ENCODE results near the gene TYSND1. TPM values are rescaled to one million over a fixed set of nuclear protein-coding genes. Genes with fewer than 3 reads are reported as not detected.

The TYSND1 gene
- total RNA-seq, 1 donor from 2014 or later, result 17.5 TPM

DNA sequence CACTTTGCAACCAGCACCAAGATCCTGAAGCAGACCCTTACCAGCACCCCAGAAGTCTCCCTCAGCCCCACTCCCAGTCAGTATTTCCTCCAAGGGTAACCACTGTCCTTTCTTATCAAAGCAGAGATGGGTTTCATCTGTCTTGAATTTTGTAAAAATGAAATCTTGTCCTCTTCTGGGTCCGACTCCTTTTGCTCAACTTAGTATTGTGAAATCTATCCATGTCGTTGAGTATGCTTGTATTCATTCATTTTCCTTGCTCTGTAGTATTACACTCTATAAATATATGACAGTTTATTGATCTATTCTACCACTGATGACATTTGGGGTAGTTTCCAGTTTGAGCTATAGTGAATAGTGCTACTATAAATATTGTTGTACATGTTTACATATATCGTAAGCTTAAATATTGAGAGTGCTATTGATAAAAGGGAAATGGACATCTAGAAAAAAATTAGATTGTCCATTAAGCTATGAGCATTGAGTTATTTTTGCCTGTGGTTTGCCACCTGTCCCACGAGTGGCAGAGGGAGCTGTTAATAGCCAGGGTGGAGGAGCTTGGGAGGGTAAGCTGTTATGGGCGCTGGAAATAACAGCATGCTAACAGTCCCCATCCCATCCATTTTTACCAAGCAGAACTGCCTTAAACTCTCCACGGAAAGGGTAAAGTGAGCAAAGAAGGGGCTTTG, 50.3 kb downstream of the TYSND1 start:
- H3K4me1 Mint-ChIP-seq (ENCODE audit: unreplicated experiment), result peaks cover 3% of the 10 kb centered on the region
- H3K36me3 Mint-ChIP-seq, result peaks cover 59% of the 10 kb centered on the region
- TF ChIP-seq, protein P1, sequence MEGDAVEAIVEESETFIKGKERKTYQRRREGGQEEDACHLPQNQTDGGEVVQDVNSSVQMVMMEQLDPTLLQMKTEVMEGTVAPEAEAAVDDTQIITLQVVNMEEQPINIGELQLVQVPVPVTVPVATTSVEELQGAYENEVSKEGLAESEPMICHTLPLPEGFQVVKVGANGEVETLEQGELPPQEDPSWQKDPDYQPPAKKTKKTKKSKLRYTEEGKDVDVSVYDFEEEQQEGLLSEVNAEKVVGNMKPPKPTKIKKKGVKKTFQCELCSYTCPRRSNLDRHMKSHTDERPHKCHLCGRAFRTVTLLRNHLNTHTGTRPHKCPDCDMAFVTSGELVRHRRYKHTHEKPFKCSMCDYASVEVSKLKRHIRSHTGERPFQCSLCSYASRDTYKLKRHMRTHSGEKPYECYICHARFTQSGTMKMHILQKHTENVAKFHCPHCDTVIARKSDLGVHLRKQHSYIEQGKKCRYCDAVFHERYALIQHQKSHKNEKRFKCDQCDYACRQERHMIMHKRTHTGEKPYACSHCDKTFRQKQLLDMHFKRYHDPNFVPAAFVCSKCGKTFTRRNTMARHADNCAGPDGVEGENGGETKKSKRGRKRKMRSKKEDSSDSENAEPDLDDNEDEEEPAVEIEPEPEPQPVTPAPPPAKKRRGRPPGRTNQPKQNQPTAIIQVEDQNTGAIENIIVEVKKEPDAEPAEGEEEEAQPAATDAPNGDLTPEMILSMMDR (conservative IDR thresholded peaks at IDR 0.05), result no peak
- no peak overlapping the region for H3K4me3 Mint-ChIP-seq
- H3K9me3 Mint-ChIP-seq, result no peaks in the 10 kb centered on the region
- H3K27ac Mint-ChIP-seq, result no peak overlapping the region
- DNase-seq (ENCODE audit: extremely low spot score, unreplicated experiment), result no peak
- H3K27me3 Mint-ChIP-seq, result no peaks in the 10 kb centered on the region

- H3K27me3 Mint-ChIP-seq, result no peaks in the 10 kb centered on the region
- H3K4me1 Mint-ChIP-seq (ENCODE audit: unreplicated experiment), result peaks cover 3% of the 10 kb centered on the region
- H3K27ac Mint-ChIP-seq, result no peak overlapping the region
- no peaks in the 10 kb centered on the region for H3K9me3 Mint-ChIP-seq
- TF ChIP-seq, protein P1 (conservative IDR thresholded peaks at IDR 0.05), result no peak
- no peak overlapping the region for H3K4me3 Mint-ChIP-seq
- DNase-seq (ENCODE audit: extremely low spot score, unreplicated experiment), result no peak
- H3K36me3 Mint-ChIP-seq, result peaks cover 57% of the 10 kb centered on the region
Observed at GRCh38 chr10:70094250-70094649, 52.2 kb downstream of the TYSND1 start.

- peaks cover 53% of the 10 kb centered on the region for H3K36me3 Mint-ChIP-seq
- no peak overlapping the region for H3K27ac Mint-ChIP-seq
- H3K4me1 Mint-ChIP-seq (ENCODE audit: unreplicated experiment), result peaks cover 3% of the 10 kb centered on the region
- DNase-seq (ENCODE audit: extremely low spot score, unreplicated experiment), result no peak
- no peaks in the 10 kb centered on the region for H3K9me3 Mint-ChIP-seq
- TF ChIP-seq, protein P1 (conservative IDR thresholded peaks at IDR 0.05), result no peak
- H3K4me3 Mint-ChIP-seq, result no peak overlapping the region
- H3K27me3 Mint-ChIP-seq, result no peaks in the 10 kb centered on the region
Observed at GRCh38 chr10:70093335-70093944, 53.1 kb downstream of the TYSND1 start.

- H3K36me3 Mint-ChIP-seq, result peaks cover 50% of the 10 kb centered on the region
- peaks cover 3% of the 10 kb centered on the region for H3K4me1 Mint-ChIP-seq (ENCODE audit: unreplicated experiment)
- H3K27me3 Mint-ChIP-seq, result no peaks in the 10 kb centered on the region
- no peak overlapping the region for H3K27ac Mint-ChIP-seq
- no peak for DNase-seq (ENCODE audit: extremely low spot score, unreplicated experiment)
- TF ChIP-seq, protein P1 (conservative IDR thresholded peaks at IDR 0.05), result no peak
- H3K9me3 Mint-ChIP-seq, result no peaks in the 10 kb centered on the region
- no peak overlapping the region for H3K4me3 Mint-ChIP-seq
Observed at GRCh38 chr10:70092389-70092718, 54.1 kb downstream of the TYSND1 start.

DNA sequence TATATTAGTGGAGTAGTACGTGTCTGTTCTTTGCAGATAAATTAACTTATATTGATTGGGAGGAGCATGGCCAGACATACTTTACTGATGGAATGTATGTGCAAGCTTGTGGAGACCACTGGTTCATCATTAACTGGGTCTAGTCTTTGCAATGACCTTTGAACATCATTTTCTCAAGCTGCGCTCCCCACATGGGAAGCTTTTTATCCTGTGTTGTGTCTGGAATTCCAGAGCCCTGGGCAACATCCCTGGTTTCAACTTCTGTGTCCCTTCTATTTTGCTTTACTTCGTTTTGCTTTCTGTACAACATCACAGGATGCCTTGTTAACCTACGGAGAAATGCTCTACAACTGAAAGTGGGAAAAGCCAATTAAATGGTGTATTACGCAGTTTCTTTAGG, 55.5 kb downstream of the TYSND1 start:
- no peak overlapping the region for H3K4me3 Mint-ChIP-seq
- H3K27ac Mint-ChIP-seq, result no peak overlapping the region
- peaks cover 3% of the 10 kb centered on the region for H3K4me1 Mint-ChIP-seq (ENCODE audit: unreplicated experiment)
- DNase-seq (ENCODE audit: extremely low spot score, unreplicated experiment), result no peak
- peaks cover 43% of the 10 kb centered on the region for H3K36me3 Mint-ChIP-seq
- no peaks in the 10 kb centered on the region for H3K9me3 Mint-ChIP-seq
- TF ChIP-seq, protein P1 (conservative IDR thresholded peaks at IDR 0.05), result no peak
- no peaks in the 10 kb centered on the region for H3K27me3 Mint-ChIP-seq
